AML-193 (cell line): ENCODE results near the gene MSRB2.
"Not testable (repeated sequence)": the region's sequence is repeated elsewhere in the genome, so short reads cannot be mapped to it uniquely, and the experiment has no call there.

Source experiments
- DNase-seq, 2 experiments: peaks; one replicate each; lab custom pipeline; 2025; lab: John Stamatoyannopoulos, UW

The MSRB2 gene

GRCh38 chr10:23070092-23070912, 25.1 kb upstream of the MSRB2 start:
- DNase-seq: not testable (repeated sequence)

- DNase-seq: no peak
Observed at GRCh38 chr10:23070913-23071218, 24.5 kb upstream of the MSRB2 start.

GRCh38 chr10:23072593-23072992, 22.8 kb upstream of the MSRB2 start:
- not testable (repeated sequence) for DNase-seq

GRCh38 chr10:23073527-23073926, 21.9 kb upstream of the MSRB2 start:
- DNase-seq: no peak

GRCh38 chr10:23075672-23076071, 19.7 kb upstream of the MSRB2 start:
- no peak for DNase-seq

GRCh38 chr10:23078114-23078513, 17.3 kb upstream of the MSRB2 start:
- DNase-seq: no peak

GRCh38 chr10:23079700-23080099, 15.7 kb upstream of the MSRB2 start:
- DNase-seq: no peak

- no peak for DNase-seq
Observed at GRCh38 chr10:23080262-23080661, 15.1 kb upstream of the MSRB2 start.

- DNase-seq: no peak
Observed at GRCh38 chr10:23081221-23081750, 14.1 kb upstream of the MSRB2 start.

GRCh38 chr10:23081891-23082290, 13.5 kb upstream of the MSRB2 start:
- peak; percentile 25 to 45 for DNase-seq

- no peak for DNase-seq
Observed at GRCh38 chr10:23088609-23089008, 6.8 kb upstream of the MSRB2 start.

- DNase-seq: no peak
Observed at GRCh38 chr10:23094786-23095403, 484 bp upstream of the MSRB2 start.

- peak; percentile 62 to 64 for DNase-seq
Observed at GRCh38 chr10:23095966-23096801, 805 bp downstream of the MSRB2 start.

GRCh38 chr10:23096802-23097549, 1.6 kb downstream of the MSRB2 start:
- DNase-seq: peak; percentile 52 to 55

GRCh38 chr10:23099079-23099478, 3.7 kb downstream of the MSRB2 start:
- DNase-seq: no peak

GRCh38 chr10:23099816-23100215, 4.4 kb downstream of the MSRB2 start:
- no peak for DNase-seq

- no peak for DNase-seq
Observed at GRCh38 chr10:23100331-23101030, 5.1 kb downstream of the MSRB2 start.

- DNase-seq: no peak
Observed at GRCh38 chr10:23106331-23107072, 11.1 kb downstream of the MSRB2 start.

GRCh38 chr10:23110722-23111516, 15.5 kb downstream of the MSRB2 start:
- DNase-seq: no peak
